GM23248 (cell line): ENCODE measurements around the gene HDAC9. TPM values are rescaled to one million over a fixed set of nuclear protein-coding genes. Genes with fewer than 3 reads are reported as not detected.

Experiments used
- DNase-seq: peaks from one replicate; pipeline ENCODE4 v3.0.0-alpha.2; 2015
- H2AFZ ChIP-seq: fragments of 200-600 bp; sonication (generic); 2 replicates; pipeline ENCODE4 v1.6.1; 2016; ENCODE audit warnings: antibody characterized with exemption
- H3F3A ChIP-seq: fragments of 200-600 bp; sonication (generic); 2 replicates; pipeline ENCODE4 v1.6.1; 2016; ENCODE audit warnings: mild to moderate bottlenecking, antibody characterized with exemption, mixed run types; ENCODE audit not compliant: insufficient read depth
- H3K27ac ChIP-seq: fragments of 200-600 bp; sonication (generic); 2 replicates; pipeline ENCODE4 v1.5.1; 2016; ENCODE audit warnings: mild to moderate bottlenecking
- H3K27me3 ChIP-seq: fragments of 200-600 bp; sonication (generic); replicated peaks from 2 replicates; pipeline ENCODE4 v1.6.1; 2016; ENCODE audit warnings: mild to moderate bottlenecking; ENCODE audit not compliant: insufficient read depth
- H3K36me3 ChIP-seq: fragments of 200-600 bp; sonication (generic); 2 replicates; pipeline ENCODE4 v1.6.1; 2016; ENCODE audit warnings: low read depth, mild to moderate bottlenecking
- H3K4me1 ChIP-seq: fragments of 200-600 bp; sonication (generic); 2 replicates; pipeline ENCODE4 v1.6.1; 2016; ENCODE audit warnings: mild to moderate bottlenecking; ENCODE audit not compliant: insufficient read depth
- H3K4me2 ChIP-seq: fragments of 200-600 bp; sonication (generic); one replicate; pipeline ENCODE4 v1.6.1; 2016; ENCODE audit warnings: mild to moderate bottlenecking; ENCODE audit not compliant: unreplicated experiment
- H3K4me3 ChIP-seq: fragments of 200-600 bp; sonication (generic); 2 replicates; pipeline ENCODE4 v1.5.1; 2016; ENCODE audit warnings: mild to moderate bottlenecking
- H3K79me2 ChIP-seq: fragments of 200-600 bp; sonication (generic); 2 replicates; pipeline ENCODE4 v1.6.1; 2016; ENCODE audit warnings: mild to moderate bottlenecking; ENCODE audit not compliant: insufficient read depth
- H3K9ac ChIP-seq: fragments of 200-600 bp; sonication (generic); 2 replicates; pipeline ENCODE4 v1.6.1; 2016; ENCODE audit warnings: mild to moderate bottlenecking
- H3K9me2 ChIP-seq: fragments of 200-600 bp; sonication (generic); 2 replicates; pipeline ENCODE4 v1.6.1; 2016; ENCODE audit warnings: mixed run types, mild to moderate bottlenecking, moderate library complexity; ENCODE audit not compliant: insufficient read depth
- H3K9me3 ChIP-seq: fragments of 200-600 bp; sonication (generic); one replicate; pipeline ENCODE4 v1.6.1; 2017; ENCODE audit warnings: low read depth
- H4K20me1 ChIP-seq: fragments of 200-600 bp; sonication (generic); 2 replicates; pipeline ENCODE4 v1.6.0; 2016; ENCODE audit not compliant: insufficient read depth
- EZH2 ChIP-seq: fragments of 200-600 bp; sonication (generic); IDR thresholded peaks from 2 replicates; pipeline ENCODE4 v1.6.1; 2018; ENCODE audit warnings: antibody characterized with exemption, mild to moderate bottlenecking; ENCODE audit not compliant: insufficient read depth, poor library complexity, severe bottlenecking
- EZH2phosphoT487 ChIP-seq: fragments of 200-600 bp; sonication (generic); IDR thresholded peaks from 2 replicates; pipeline ENCODE4 v1.6.1; 2018; ENCODE audit warnings: antibody characterized with exemption, moderate library complexity, mild to moderate bottlenecking, low read depth; ENCODE audit not compliant: insufficient read depth
- WGBS, 2 experiments: methylation state at CpG; one replicate each; pipeline ENCODE4 v1.1.6; 2015 to 2017; ENCODE audit warnings: low lambda C conversion rate in 2 of 2, low coverage in 1 of 2; ENCODE audit errors: missing lambda C conversion rate in 2 of 2; 5-methylcytosine and 5-hydroxymethylcytosine counted together
- in situ Hi-C: fragments of 300-500 bp; cut with MboI; formaldehyde crosslinking; loops from 2 replicates; pipeline ENCODE4 v1.15.0; 2020
- polyA plus RNA-seq: library from polyadenylated mRNA; unstranded; fragments of >200 nt; fragmentation: Nextera tagmentation; extraction: Ambion mirVana; gene quantifications from 2 replicates; pipeline ENCODE4 v1.2.1, GENCODE V29; 2016
- total RNA-seq: library from RNA; depleted of rRNA; stranded (reverse); fragments of >200 nt; shearing (Covaris generic); gene quantifications from 2 replicates; pipeline ENCODE4 v1.2.3, GENCODE V29; 2014

The HDAC9 gene
- total and polyA plus RNA-seq, 2 experiments from 2014 or later: 1.6 to 2.1 TPM

DNA sequence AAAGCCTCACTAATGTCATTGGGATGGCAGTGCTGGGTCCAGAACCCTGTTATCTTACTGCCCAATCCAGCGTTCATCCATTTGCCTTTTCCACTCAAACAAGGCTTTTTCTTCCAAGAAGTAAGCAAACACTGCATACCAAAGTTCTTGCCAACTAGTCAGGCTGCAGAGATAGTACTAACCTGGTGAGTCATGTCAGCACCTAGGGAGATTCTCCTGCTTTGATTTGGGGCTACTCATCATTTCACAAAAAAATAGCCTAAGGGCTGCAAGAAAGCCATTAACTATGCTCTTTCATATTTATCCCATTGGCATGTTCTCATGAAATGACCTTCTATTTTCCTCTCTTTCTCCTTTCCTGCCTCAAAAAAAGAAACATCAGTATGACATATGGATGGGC lies 479.3 kb downstream of the HDAC9 start:
- peaks cover 44% of the 10 kb centered on the region for H3F3A ChIP-seq
- in situ Hi-C loops: no loop called here
- H3K27ac ChIP-seq: no peak overlapping the region
- no peak overlapping the region for H3K9ac ChIP-seq
- no peaks in the 10 kb centered on the region for H3K79me2 ChIP-seq
- TF ChIP-seq EZH2: no peak
- TF ChIP-seq EZH2phosphoT487: no peak
- H3K4me3 ChIP-seq: no peak overlapping the region
- H3K4me1 ChIP-seq: peaks cover 38% of the 10 kb centered on the region
- H2AFZ ChIP-seq: no peak overlapping the region
- no peaks in the 10 kb centered on the region for H3K9me2 ChIP-seq
- H3K9me3 ChIP-seq: no peaks in the 10 kb centered on the region
- DNase-seq: peak; percentile 73
- H3K36me3 ChIP-seq: no peaks in the 10 kb centered on the region
- no peaks in the 10 kb centered on the region for H3K27me3 ChIP-seq
- H3K4me2 ChIP-seq: peak overlapping the region; percentile 6
- H4K20me1 ChIP-seq: no peaks in the 10 kb centered on the region
- 31 to 40% methylated on average over 1 of the region's 1 CpG for WGBS, 2 experiments

DNA sequence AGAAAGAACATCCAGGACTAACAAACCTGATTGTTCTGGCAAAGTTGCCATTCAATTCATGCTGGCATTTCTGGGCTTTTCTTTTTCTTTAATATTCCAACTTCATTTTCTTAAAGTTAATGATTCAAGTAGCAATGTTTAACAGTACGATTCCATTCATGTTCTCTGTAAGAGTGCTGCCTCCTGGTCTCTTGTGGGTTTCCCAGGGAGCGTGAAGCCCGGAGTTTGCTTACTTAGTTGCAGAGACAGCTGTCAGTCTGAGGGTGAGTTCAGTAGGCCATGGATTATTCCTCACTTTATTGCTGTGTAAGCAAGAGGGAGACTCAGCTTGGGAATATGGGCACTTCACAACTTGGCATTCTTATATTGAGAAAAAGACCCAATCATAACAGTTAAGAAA lies 479.7 kb downstream of the HDAC9 start:
- no peak overlapping the region for H3K27ac ChIP-seq
- TF ChIP-seq EZH2: no peak
- H3K4me3 ChIP-seq: no peak overlapping the region
- no peaks in the 10 kb centered on the region for H3K9me2 ChIP-seq
- 62 to 65% methylated on average over 3 of the region's 3 CpGs for WGBS, 2 experiments
- no peaks in the 10 kb centered on the region for H4K20me1 ChIP-seq
- H3K4me2 ChIP-seq: no peak overlapping the region
- peaks cover 38% of the 10 kb centered on the region for H3K4me1 ChIP-seq
- no peak overlapping the region for H2AFZ ChIP-seq
- no peak overlapping the region for H3K9ac ChIP-seq
- in situ Hi-C loops: no loop called here
- H3K36me3 ChIP-seq: no peaks in the 10 kb centered on the region
- peaks cover 44% of the 10 kb centered on the region for H3F3A ChIP-seq
- DNase-seq: no peak
- no peaks in the 10 kb centered on the region for H3K79me2 ChIP-seq
- H3K27me3 ChIP-seq: no peaks in the 10 kb centered on the region
- no peaks in the 10 kb centered on the region for H3K9me3 ChIP-seq

DNA sequence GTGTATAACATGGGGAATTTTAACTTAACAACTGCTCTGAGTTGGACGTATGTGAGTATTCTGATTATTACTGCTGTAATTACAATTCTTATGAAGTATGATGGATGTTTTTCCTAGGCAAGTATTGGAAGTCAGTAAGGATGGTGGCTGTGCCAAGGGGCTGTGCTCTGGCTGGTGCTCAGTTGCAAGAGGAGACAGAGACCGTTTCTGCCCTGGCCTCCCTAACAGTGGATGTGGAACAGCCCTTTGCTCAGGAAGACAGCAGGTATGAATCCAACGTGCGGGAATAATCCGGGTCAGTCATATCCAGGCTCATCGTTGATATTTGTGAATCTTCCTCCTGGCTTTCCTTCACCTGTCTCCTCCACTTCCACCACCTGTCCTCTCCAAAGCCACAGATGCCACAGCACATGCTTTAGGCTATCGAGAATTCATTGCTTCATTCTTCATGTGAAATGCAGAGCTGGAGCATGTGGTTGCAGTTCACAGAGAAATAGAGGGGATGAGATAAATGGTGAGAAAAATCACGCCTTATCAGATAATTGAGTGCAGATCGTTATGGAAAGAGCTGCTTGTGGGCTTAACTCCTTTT lies 480.2 kb downstream of the HDAC9 start:
- in situ Hi-C loops: no loop called here
- no peak for DNase-seq
- Histone ChIP-seq H3K79me2 (no peaks in the 10 kb centered on the region), H3K27me3 (no peaks in the 10 kb centered on the region), H3F3A (peaks cover 44% of the 10 kb centered on the region), H3K4me2 (no peak overlapping the region), H3K27ac (no peak overlapping the region), H3K4me1 (peaks cover 38% of the 10 kb centered on the region), H3K4me3 (no peak overlapping the region), H4K20me1 (no peaks in the 10 kb centered on the region), H3K36me3 (no peaks in the 10 kb centered on the region), H2AFZ (no peak overlapping the region), H3K9me3 (no peaks in the 10 kb centered on the region), H3K9ac (no peak overlapping the region), H3K9me2 (no peaks in the 10 kb centered on the region)
- 77 to 80% methylated on average over 9 of the region's 9 CpGs for WGBS, 2 experiments
- TF ChIP-seq EZH2 (no peak), EZH2phosphoT487 (no peak)

DNA sequence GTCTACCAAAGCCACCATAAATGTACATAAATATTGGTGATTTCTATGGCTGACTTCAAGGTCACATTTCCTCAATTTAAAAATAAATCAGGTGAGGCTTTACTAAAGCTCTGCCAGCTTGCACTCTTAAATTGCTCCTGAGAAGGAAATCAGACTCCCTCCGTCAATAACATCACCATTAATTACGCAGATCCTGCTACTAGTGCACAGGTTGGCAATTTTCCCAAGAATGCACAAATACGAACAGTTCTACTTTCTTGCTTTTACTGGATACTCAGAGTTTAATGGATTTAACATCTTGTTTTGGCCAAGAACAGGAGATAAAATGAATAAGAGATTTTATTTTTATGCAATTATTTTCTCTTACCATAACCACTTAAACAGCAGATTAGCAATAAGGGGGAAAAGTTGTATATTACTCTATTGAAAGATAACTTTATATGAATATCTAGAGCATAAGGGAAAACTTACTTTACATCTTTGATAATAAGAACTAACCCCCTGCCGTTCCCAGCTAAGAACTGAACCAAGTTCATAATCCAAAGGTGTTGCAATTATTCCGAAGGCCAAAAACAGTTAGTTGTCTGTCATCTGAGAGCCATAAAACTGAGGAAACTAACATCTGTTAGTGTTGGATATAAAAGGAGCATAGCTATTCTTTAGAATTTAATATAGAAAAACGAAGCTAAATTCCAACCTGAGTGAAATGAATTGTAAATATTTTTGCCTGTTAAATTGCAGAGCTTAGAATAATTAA lies 481.3 kb downstream of the HDAC9 start:
- whole genome bisulfite sequencing, 2 experiments: 31 to 36% methylated on average over 6 of the region's 6 CpGs
- Histone ChIP-seq H3K36me3 (no peaks in the 10 kb centered on the region), H3K9me3 (no peaks in the 10 kb centered on the region), H4K20me1 (no peaks in the 10 kb centered on the region), H3F3A (peaks cover 44% of the 10 kb centered on the region), H3K9me2 (no peaks in the 10 kb centered on the region), H3K4me1 (peaks cover 38% of the 10 kb centered on the region), H3K4me2 (peak overlapping the region; percentile 86), H3K27me3 (no peaks in the 10 kb centered on the region), H3K27ac (peak overlapping the region; percentile 62), H3K79me2 (no peaks in the 10 kb centered on the region), H2AFZ (no peak overlapping the region), H3K9ac (no peak overlapping the region), H3K4me3 (peak overlapping the region; percentile 55; the same call in 1 of the 2 replicates)
- in situ Hi-C loops: no loop called here
- DNase-seq: peak; percentile 23
- TF ChIP-seq EZH2phosphoT487 (no peak), EZH2 (no peak)
